Ovary (tissue), 9 donors: ENCODE measurements around the gene TTC22. TPM values are rescaled to one million over a fixed set of nuclear protein-coding genes. Genes with fewer than 3 reads are reported as not detected.

Experiments
- DNase-seq, 5 donors: peaks; one replicate each; pipeline ENCODE4 v3.0.0-alpha.2; 2019 to 2020
- H3K27ac ChIP-seq, 2 donors: fragments of 200-600 bp; one replicate each; pipeline versions ENCODE4 v1.5.1 to v1.8.0; 2019 to 2022
- H3K27me3 ChIP-seq: fragments of 200-600 bp; one replicate; pipeline ENCODE4 v1.8.0; 2022
- H3K36me3 ChIP-seq: fragments of 200-600 bp; sonication (generic); one replicate; pipeline ENCODE4 v1.5.1; 2019
- H3K4me1 ChIP-seq: one replicate; pipeline ENCODE4 v1.8.1; 2013; ENCODE audit warnings: mild to moderate bottlenecking, moderate library complexity; ENCODE audit not compliant: insufficient read depth
- H3K4me3 ChIP-seq: fragments of 200-600 bp; sonication (generic); one replicate; pipeline ENCODE4 v1.5.1; 2017
- H3K9me3 ChIP-seq, 2 donors: fragments of 200-600 bp in 1 of 2; sonication (generic) in 1 of 2; one replicate each; pipeline versions ENCODE4 v1.5.1 to v1.8.1; 2013 to 2019; ENCODE audit warnings: mild to moderate bottlenecking in 1 of 2, moderate library complexity in 1 of 2
- EP300 ChIP-seq: sonication (generic); formaldehyde crosslinking; IDR thresholded peaks from one replicate; pipeline ENCODE4 v1.6.1; 2017; ENCODE audit warnings: antibody characterized with exemption
- POLR2A ChIP-seq: fragments of 450-650 bp; IDR thresholded peaks from one replicate; pipeline ENCODE4 v1.6.1; 2017; ENCODE audit warnings: antibody characterized with exemption, mild to moderate bottlenecking, moderate library complexity
- WGBS, 3 donors: extraction: QIAGEN DNeasy Blood & Tissue Kit in 1 of 3; methylation state at CpG; one replicate each; pipeline versions ENCODE4 v1.1.5 to v1.1.7; 2013 to 2017; 5-methylcytosine and 5-hydroxymethylcytosine counted together
- intact Hi-C, 4 donors: fragments of 100-400 bp; cut with DNase I; formaldehyde crosslinking; loops; one replicate each; pipeline versions ENCODE4 v1.11.0 to v1.15.1; 2022 to 2023
- polyA plus RNA-seq, 2 donors: library from polyadenylated mRNA; stranded (reverse); fragments of 200-250 nt in 1 of 2; fragments of 350-450 nt in 1 of 2; fragmentation: Illumina TruSeq in 1 of 2; extraction: RNeasy Lipid Tissue Mini Kit (QIAGEN cat#74804) in 1 of 2; gene quantifications; one replicate each; pipeline ENCODE4 v1.2.3, GENCODE V29; 2013 to 2014
- total RNA-seq, 7 donors: library from RNA; depleted of rRNA in 2 of 7; stranded (reverse); fragments of >200 nt in 2 of 7; fragmentation: NEBNext Ultra II Directional in 3 of 7; extraction: Animal tissue kit (Norgen Biotek cat#: 25700) in 3 of 7; gene quantifications; one replicate each; pipeline versions ENCODE4 v1.1.0 to v1.2.4, GENCODE V29; 2016 to 2023
- TF ChIP-seq, protein P1 (sequence below), 3 donors: fragments of 450-650 bp in 2 of 3; fragments of 200-600 bp in 1 of 3; IDR thresholded peaks; one replicate each; pipeline versions ENCODE4 v1.5.1 to v1.8.0; 2016 to 2022; ENCODE audit warnings: antibody characterized with exemption in 3 of 3, mild to moderate bottlenecking in 1 of 3
- donor health status: DM: no; HTN: no; CAD: no; lungs with moderate emphysema.
- donor health status: DM: no; HTN: no; CAD: no.
- donor health status: Bipolar disorder and iron deficiency.
- donor health status: DM: yes; HTN: yes; CAD: no.
- donor health status: DM: no; HTN: no; CAD: no.
- donor health status: DM: yes; HTN: yes; CAD: no.

TTC22 gene
- total and polyA plus RNA-seq, 9 donors: 0.13 to 9.1 (median 0.83) TPM

GRCh38 chr1:54786778-54787177, 14.3 kb downstream of the TTC22 start:
- Histone ChIP-seq H3K4me3 (no peak overlapping the region), H3K36me3 (no peaks in the 10 kb centered on the region), H3K27me3 (no peaks in the 10 kb centered on the region), H3K27ac (no peak overlapping the region), H3K9me3 (no peaks in the 10 kb centered on the region), H3K4me1 (no peaks in the 10 kb centered on the region)
- WGBS, 3 donors: 92 to 95% (median 93%) methylated on average over 8 of the region's 8 CpGs
- intact Hi-C loops: no loop called here
- TF ChIP-seq POLR2A: no peak
- TF ChIP-seq, protein P1, sequence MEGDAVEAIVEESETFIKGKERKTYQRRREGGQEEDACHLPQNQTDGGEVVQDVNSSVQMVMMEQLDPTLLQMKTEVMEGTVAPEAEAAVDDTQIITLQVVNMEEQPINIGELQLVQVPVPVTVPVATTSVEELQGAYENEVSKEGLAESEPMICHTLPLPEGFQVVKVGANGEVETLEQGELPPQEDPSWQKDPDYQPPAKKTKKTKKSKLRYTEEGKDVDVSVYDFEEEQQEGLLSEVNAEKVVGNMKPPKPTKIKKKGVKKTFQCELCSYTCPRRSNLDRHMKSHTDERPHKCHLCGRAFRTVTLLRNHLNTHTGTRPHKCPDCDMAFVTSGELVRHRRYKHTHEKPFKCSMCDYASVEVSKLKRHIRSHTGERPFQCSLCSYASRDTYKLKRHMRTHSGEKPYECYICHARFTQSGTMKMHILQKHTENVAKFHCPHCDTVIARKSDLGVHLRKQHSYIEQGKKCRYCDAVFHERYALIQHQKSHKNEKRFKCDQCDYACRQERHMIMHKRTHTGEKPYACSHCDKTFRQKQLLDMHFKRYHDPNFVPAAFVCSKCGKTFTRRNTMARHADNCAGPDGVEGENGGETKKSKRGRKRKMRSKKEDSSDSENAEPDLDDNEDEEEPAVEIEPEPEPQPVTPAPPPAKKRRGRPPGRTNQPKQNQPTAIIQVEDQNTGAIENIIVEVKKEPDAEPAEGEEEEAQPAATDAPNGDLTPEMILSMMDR (IDR thresholded peaks at IDR 0.05): no peak
- no peak for TF ChIP-seq EP300
- DNase-seq: no peak

GRCh38 chr1:54784066-54784465, 17.1 kb downstream of the TTC22 start:
- no peak for DNase-seq
- 27 to 48% (median 40%) methylated on average over 2 of the region's 2 CpGs for WGBS, 3 donors
- intact Hi-C loops: no loop called here
- Histone ChIP-seq H3K36me3 (no peaks in the 10 kb centered on the region), H3K4me3 (no peak overlapping the region), H3K27me3 (no peaks in the 10 kb centered on the region), H3K9me3 (no peaks in the 10 kb centered on the region), H3K27ac (no peak overlapping the region), H3K4me1 (no peaks in the 10 kb centered on the region)
- no peak for TF ChIP-seq EP300
- no peak for TF ChIP-seq POLR2A
- TF ChIP-seq, protein P1 (IDR thresholded peaks at IDR 0.05): no peak

GRCh38 chr1:54782588-54782987, 18.5 kb downstream of the TTC22 start:
- H3K27me3 ChIP-seq: no peaks in the 10 kb centered on the region
- 71 to 88% (median 79%) methylated on average over 2 of the region's 2 CpGs for WGBS, 3 donors
- no peaks in the 10 kb centered on the region for H3K9me3 ChIP-seq
- H3K4me3 ChIP-seq: no peak overlapping the region
- H3K27ac ChIP-seq: no peak overlapping the region
- TF ChIP-seq EP300 (no peak), POLR2A (no peak)
- TF ChIP-seq, protein P1 (IDR thresholded peaks at IDR 0.05): no peak
- intact Hi-C loops: no loop called here
- H3K4me1 ChIP-seq: no peaks in the 10 kb centered on the region
- DNase-seq: no peak
- H3K36me3 ChIP-seq: no peaks in the 10 kb centered on the region

GRCh38 chr1:54782156-54782555, 19.0 kb downstream of the TTC22 start:
- Histone ChIP-seq H3K4me3 (no peak overlapping the region), H3K9me3 (no peaks in the 10 kb centered on the region), H3K36me3 (no peaks in the 10 kb centered on the region), H3K4me1 (no peaks in the 10 kb centered on the region), H3K27ac (no peak overlapping the region), H3K27me3 (no peaks in the 10 kb centered on the region)
- TF ChIP-seq POLR2A: no peak
- no peak for TF ChIP-seq EP300
- TF ChIP-seq, protein P1 (IDR thresholded peaks at IDR 0.05): no peak
- intact Hi-C loops: no loop called here
- 76 to 92% (median 88%) methylated on average over 6 of the region's 6 CpGs for WGBS, 3 donors
- DNase-seq: no peak
